ENCODE measurements around the gene DIDO1.
A peak's percentile ranks its signal among the peaks of the same experiment; 100 is the strongest.

The DIDO1 gene

DNA sequence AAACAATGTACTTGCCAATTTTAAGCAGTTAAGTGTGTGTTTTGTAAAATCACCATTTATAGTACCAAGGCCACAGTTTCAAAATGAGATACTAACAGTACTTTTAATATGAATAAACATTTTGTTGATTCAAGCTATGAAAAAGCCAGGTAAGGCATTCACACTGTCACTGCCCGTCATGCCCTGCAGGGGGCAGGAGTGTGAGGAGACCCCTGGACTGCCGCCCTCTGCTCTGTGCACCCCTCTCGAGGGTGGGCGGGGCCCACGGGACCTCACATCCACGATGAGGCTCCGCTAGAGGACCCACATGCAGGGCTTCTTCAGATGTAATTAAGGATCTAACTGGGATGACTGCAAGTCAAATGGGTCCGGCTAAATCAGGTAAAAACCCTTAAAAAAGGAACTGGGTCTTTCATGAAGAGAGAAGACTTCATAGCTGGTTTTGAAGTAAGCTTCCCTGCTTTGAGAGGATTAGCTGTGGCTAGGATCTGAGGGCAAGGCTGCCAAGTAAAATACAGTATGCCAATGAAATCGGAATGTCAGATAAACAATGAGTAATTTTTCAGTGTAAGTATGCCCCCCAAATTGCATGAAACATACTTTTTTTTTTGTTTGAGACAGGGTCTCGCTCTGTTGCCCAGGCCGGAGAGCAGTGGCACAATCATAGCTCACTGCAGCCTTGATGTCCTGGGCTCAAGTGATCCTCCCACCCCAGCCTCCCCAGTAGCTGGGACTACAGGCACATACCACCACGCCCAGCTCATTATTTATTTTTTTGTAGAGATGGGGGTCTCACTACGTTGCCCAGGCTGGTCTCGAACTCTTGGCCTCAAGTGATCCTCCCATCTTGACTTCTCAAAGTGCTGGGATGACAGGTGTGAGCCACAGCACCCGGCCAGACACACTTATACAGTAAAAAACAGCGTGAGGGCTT is 18.7 kb downstream of the DIDO1 start:
- DNase-seq, result peak; percentile 18

- DNase-seq, result no peak
These were observed 19.5 kb downstream of the DIDO1 start for GRCh38 chr20:62906647-62907375.

DNA sequence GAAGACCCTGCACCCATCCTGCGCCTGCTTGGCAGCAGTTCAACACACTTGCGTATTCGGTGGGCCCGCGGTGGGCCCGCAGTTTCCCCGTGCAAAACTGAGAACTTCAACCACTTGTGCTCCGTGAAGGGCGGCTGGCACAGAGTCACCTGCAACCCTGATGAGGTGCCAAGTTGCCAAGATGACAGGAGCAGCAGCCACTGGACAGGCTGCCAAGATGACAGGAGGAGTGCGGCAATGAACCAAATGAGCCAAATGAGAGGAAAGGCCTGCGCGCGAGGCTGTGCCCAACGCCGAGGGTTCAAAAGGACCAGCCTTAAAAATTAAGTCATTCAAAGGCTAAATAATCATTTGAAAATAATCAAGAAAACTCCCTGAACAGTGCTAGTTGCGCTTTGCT is 20.1 kb downstream of the DIDO1 start:
- DNase-seq, result no peak

- no peak for DNase-seq
These were observed 20.7 kb downstream of the DIDO1 start for GRCh38 chr20:62905536-62906117.

DNA sequence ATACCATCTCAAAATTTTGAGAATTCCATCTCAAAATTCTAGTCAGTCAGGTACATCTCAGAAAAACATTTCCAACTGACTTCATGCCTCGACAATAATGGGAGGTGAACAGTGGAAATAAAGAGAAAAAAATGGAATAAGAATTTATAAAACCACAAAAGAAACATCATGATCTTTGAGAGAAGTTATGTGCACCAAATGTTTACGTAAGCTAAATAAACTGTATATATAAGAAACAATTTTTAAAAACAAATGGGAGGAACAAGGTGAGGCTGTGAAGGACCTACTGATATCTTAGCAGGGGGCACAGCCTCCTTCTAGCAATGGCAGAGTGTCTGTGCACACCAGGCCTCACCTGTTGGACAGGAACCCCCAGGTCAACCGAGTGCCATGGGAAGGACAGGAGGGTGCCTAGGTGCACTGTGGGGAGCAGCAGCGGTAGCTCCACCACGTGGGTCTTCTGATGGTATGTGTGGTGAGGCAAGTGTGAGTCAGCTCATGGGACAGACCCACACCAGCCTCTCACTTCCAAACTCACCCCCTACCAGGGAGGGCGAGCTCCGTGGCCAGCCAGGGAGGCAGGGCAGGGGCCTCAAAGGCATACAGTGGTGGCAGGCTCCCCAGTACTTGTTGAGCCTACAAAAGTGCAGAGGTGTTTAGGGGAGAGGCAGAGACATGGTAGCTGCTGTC is 23.2 kb downstream of the DIDO1 start:
- no peak for DNase-seq

GRCh38 chr20:62901891-62902290 is 24.4 kb downstream of the DIDO1 start:
- no peak for DNase-seq

DNA sequence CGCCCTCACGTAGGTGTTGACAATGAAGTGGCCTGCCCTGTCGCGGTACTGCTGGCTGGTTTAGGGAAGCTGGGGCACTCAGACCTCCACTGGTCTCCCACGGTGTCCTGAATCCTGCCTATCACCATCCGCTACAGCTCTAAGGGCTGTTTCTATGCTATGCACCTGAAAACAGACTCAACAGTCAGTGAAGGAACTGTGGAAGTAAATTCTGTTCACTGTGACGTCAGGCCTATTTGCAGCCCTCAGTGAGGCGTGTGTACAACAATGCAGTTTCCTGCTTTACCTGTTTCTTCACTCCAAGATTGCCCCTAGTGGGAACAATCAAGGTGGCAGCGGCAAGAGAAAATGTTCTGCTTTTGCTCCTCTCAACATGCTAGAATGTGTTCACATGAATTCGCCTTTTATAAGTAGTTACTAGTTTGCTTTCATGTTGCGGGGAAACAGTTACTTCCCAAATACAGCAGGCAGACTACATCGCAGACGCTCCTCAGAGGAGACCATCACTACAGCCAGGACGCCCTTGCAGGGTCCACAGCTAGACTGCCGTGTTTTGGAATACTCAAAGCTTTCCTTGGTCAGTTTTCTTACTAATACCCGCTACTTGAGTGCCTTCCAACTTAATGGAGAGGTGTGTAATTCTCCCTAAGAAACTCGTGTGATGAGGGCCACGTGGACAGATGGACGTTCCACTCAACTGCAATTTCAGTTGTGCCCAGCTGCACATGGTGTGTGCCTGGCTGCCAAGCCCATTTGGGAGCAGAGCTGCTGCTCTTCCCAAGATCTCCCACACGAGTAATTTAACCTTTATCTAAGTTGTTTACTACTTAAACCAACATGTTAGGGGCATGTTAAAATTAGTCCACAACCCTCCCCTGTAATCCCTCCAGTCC is 25.4 kb downstream of the DIDO1 start:
- DNase-seq, result no peak

- DNase-seq, result peak; percentile 31
These were observed 26.1 kb downstream of the DIDO1 start for GRCh38 chr20:62900052-62900691.

- DNase-seq, result no peak
These were observed 26.7 kb downstream of the DIDO1 start for GRCh38 chr20:62899633-62900051.

GRCh38 chr20:62898970-62899632 is 27.2 kb downstream of the DIDO1 start:
- DNase-seq, result no peak

DNA sequence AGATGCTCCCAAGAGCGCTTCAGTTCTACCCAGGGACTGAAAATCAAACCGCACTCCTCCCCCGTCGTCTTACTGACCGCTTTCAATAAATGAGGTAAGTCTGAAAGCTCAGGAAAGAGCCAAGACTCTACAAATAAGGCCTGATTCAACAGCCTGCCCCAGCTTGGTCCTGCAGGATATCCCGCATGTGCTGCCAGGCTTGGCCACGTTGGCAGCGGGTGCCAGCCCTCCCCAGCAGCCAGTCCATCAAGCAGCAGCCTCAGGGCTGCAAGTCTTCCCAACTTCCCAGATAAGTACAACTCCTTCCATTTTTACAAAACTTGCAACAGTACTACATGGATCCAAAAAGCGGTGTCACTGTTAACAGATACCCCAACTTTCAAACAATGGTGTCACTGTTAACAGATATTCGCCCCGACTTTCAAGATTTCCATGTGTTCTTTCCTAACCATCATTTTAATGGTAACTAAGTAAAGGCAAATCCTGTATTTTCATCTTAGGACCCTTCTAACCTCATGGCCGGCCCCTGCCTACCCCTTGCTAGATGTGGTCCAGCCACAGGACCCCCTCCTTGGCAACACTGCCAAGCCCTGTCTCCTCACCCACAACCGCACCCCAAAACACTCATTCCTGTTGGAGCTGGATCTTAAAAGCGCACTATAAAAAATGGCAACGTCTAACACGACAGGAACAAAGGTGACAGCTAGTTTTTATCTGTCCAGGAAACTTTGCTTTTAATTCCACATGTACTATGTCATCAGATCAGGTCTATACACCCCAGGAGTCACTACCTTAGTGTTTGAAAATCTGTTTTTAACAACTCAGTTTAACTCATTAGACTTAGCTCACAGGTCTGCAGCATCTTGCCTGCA is 28.0 kb downstream of the DIDO1 start:
- DNase-seq, result no peak

GRCh38 chr20:62897666-62898065 is 28.6 kb downstream of the DIDO1 start:
- no peak for DNase-seq

DNA sequence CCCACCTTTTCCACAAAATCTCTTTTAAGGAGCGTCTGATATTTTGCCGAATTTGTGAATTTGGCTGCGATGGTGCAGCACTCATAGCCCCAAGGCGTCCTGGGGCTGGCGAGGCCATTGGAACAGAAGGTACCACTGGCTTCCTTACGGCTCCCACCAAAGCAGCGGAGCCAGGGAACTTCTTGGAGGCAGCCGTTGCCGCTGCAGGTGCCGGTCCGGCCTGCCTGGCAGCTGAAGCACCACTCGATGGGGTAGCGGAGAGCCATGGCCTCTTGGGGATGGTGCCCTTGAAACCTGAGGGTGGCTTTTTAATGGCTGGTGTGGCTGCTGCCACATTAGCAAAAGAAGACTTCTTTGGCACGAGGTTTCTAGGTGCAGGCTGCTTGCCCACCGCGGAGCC is 29.8 kb downstream of the DIDO1 start:
- no peak for DNase-seq

DNA sequence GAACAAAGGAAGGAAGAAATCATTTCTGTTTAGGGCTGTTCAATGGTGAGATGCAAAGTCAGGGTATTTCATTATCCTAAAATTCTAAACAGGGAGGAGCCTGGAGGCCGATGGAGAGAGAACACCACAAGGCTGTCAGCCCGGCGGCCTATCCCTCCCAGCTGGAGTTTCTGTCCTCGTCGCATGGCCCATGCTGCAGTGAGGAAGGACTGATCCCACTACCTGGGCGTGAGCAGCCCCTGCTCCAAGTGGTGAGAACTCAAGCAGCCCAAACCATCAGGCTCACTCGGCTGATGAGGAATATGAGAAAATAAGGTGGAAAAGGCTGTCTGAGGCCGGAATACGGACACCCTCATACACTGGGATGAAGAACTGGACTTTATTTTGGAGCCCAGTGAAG is 30.8 kb downstream of the DIDO1 start:
- DNase-seq, result no peak

DNA sequence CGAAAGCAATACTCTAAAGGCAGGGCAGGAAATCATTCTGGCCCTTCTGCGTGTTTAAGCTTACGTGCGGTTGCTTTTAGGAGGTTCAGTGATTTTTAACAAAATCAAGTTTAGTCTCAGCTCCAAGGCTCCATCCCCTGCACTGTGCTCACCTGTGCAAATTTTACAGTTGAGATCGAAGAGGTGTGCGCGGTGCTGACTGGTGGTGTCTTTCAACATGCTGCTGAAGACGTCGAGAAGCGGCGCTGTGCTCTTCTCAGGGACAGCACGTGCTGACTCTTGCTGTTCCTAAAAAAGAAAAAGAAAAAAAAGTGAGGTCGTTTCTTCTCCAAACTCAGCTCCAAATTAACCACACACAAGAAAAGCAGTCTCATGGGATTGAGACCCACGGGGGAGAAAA is 32.0 kb downstream of the DIDO1 start:
- no peak for DNase-seq

GRCh38 chr20:62893700-62894099 is 32.6 kb downstream of the DIDO1 start:
- DNase-seq, result no peak

DNA sequence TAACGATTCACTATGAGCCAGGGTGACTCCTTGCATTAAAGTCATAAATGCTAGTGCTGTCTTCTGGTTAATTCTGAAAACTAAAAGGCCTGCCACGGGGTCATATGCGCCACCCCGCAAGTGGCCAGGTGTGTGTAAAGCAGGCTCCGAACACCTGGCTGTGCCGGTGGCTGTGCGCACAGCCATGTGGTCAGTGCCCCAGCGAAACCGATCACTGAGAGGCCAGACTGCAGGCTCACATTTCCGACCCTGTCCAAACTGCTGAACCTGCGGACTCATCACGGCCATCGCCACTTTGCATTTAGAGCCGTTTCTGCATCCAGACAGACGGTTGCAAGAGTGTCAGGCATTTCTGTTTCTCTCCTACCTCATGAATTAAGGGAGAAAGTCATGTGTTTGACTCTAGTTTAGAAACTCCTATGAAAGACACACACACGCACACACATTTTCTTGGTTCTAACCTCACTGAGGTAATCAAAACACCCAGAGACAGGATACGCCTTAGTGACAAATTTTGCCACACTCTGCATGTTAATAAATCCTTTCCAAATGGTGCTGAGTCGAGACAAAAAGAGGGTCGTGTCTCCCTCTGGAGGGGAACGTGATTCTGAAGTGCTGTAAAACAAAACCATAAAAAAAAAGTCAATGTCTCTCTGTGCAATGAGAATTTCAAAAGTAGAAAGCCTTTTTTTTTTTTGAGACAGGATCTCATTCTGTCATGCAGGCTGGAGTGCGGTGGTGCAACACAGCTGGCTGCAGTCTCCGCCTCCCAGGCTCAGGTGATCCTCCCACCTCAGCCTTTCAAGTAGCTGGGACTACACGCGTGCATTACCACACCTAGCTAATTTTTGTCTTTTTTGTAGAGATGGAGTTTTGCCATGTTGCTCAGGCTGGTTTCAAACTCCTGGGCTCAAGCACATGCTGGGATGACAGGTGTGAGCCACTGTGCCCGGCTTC is 33.7 kb downstream of the DIDO1 start:
- DNase-seq, result no peak

- DNase-seq, result no peak
These were observed 35.2 kb downstream of the DIDO1 start for GRCh38 chr20:62891111-62891510.

DNA sequence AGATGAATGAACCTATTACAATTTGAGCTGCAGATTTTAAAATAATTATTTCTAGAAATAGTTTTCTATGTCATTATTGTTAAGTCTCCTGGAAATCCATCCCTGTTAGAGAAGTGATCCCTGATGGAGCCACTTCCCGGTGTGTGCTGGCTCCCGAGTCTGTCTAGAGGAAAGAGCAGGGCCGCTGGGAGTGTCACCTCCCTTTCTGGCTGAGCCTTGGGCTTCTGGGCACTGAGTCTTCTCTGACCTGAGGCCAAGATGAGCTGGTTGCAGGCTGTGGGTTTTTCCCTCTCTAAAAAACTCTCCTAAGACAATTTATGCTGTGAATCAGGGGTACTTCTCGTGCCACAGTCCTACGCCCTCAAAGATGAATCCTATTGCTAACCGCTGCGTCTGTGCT is 35.9 kb downstream of the DIDO1 start:
- no peak for DNase-seq

Measured in kidney glomerular epithelial cell (primary cell).